NCI-H2107 treated with DMSO at 0.1 percent for 48 hours (cell line): ENCODE measurements around the gene SLC7A10.
"Not testable (repeated sequence)": the region's sequence is repeated elsewhere in the genome, so short reads cannot be mapped to it uniquely, and the experiment has no call there.

Source experiments
- DNase-seq: peaks from one replicate; lab custom pipeline; 2025; ENCODE audit not compliant: unreplicated experiment; lab: John Stamatoyannopoulos, UW

The SLC7A10 gene

GRCh38 chr19:33186431-33187182 is 39.0 kb downstream of the SLC7A10 start:
- no peak for DNase-seq

GRCh38 chr19:33177417-33177979 is 48.2 kb downstream of the SLC7A10 start:
- peak; percentile 50 for DNase-seq

- DNase-seq: peak; percentile 98
These were observed 48.8 kb downstream of the SLC7A10 start for GRCh38 chr19:33176670-33177416.

GRCh38 chr19:33175886-33176669 is 49.6 kb downstream of the SLC7A10 start:
- peak; percentile 4 for DNase-seq

- DNase-seq: no peak
These were observed 50.4 kb downstream of the SLC7A10 start for GRCh38 chr19:33175156-33175782.

- DNase-seq: no peak
These were observed 51.5 kb downstream of the SLC7A10 start for GRCh38 chr19:33174186-33174585.

GRCh38 chr19:33171916-33172359 is 53.7 kb downstream of the SLC7A10 start:
- DNase-seq: no peak

- DNase-seq: no peak
These were observed 54.3 kb downstream of the SLC7A10 start for GRCh38 chr19:33171222-33171795.

GRCh38 chr19:33168528-33168927 is 57.1 kb downstream of the SLC7A10 start:
- no peak for DNase-seq

GRCh38 chr19:33167438-33167837 is 58.2 kb downstream of the SLC7A10 start:
- DNase-seq: no peak

- not testable (repeated sequence) for DNase-seq
These were observed 59.6 kb downstream of the SLC7A10 start for GRCh38 chr19:33166037-33166436.

- DNase-seq: no peak
These were observed 62.2 kb downstream of the SLC7A10 start for GRCh38 chr19:33163481-33163880.

- no peak for DNase-seq
These were observed 64.4 kb downstream of the SLC7A10 start for GRCh38 chr19:33161201-33161600.

- no peak for DNase-seq
These were observed 65.8 kb downstream of the SLC7A10 start for GRCh38 chr19:33159893-33160292.

GRCh38 chr19:33159149-33159548 is 66.5 kb downstream of the SLC7A10 start:
- no peak for DNase-seq
